ENCODE data around the gene PRDM1. TPM values are rescaled to one million over a fixed set of nuclear protein-coding genes. Genes with fewer than 3 reads are reported as not detected.

PRDM1 gene
- total and polyA plus RNA-seq, 2 of the 13 experiments (the other 11 are each of a cell fraction or from before 2014, with no cell fraction given), result 0.13 TPM; not detected in 1

DNA sequence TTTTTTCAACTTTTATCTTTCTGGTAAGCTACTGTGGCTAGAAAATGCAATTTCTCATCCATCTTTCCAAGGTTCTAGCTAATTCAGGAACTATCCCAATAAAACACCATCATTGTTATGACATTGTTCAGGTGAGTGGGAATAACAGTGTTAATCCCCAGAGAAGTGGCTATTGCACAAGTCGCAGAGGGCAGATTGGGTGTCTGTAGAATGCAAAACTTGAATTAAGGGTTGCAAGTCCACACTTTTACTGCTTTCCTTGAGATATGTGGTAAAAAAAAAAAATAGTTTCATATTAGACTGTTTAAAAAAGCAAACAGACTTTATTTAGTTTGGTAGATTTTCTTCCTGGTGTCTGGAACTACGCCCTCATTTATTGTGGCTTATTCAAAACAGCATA is 41.1 kb upstream of the PRDM1 start (continued):
- TF ChIP-seq HOXA9 (CRISPR knock-in tag; IDR thresholded peaks at IDR 0.05; ENCODE audit: borderline replicate concordance), result no peak
- TF ChIP-seq, protein P1, sequence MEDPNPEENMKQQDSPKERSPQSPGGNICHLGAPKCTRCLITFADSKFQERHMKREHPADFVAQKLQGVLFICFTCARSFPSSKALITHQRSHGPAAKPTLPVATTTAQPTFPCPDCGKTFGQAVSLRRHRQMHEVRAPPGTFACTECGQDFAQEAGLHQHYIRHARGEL (CRISPR knock-in tag; IDR thresholded peaks at IDR 0.05), result no peak
- TF ChIP-seq TARDBP (CRISPR knock-in tag; IDR thresholded peaks at IDR 0.05), result no peak
- TF ChIP-seq, protein P2, sequence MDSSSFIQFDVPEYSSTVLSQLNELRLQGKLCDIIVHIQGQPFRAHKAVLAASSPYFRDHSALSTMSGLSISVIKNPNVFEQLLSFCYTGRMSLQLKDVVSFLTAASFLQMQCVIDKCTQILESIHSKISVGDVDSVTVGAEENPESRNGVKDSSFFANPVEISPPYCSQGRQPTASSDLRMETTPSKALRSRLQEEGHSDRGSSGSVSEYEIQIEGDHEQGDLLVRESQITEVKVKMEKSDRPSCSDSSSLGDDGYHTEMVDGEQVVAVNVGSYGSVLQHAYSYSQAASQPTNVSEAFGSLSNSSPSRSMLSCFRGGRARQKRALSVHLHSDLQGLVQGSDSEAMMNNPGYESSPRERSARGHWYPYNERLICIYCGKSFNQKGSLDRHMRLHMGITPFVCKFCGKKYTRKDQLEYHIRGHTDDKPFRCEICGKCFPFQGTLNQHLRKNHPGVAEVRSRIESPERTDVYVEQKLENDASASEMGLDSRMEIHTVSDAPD (CRISPR knock-in tag; IDR thresholded peaks at IDR 0.05), result no peak

GRCh38 chr6:106046116-106046853 is 39.9 kb upstream of the PRDM1 start:
- Histone ChIP-seq H2AFZ (ENCODE audit: low read length) (no peak overlapping the region), H3K27me3 (ENCODE audit: control insufficient read depth in 1 of 2, insufficient read depth in 2 of 2, low read length in 2 of 2) (peaks cover 0 to 25% of the 10 kb centered on the region in 2 experiments; a peak in 1 of 5 replicates), H3K4me2 (ENCODE audit: low read depth, low read length) (no peak overlapping the region), H3K79me2 (ENCODE audit: insufficient read depth, low read length) (no peaks in the 10 kb centered on the region), H3K4me1 (ENCODE audit: insufficient read depth, low read length) (peaks cover 9% of the 10 kb centered on the region), H3K4me3 (replicated peaks in 1 of 3; ENCODE audit: insufficient read depth in 1 of 3, low read depth in 2 of 3, low read length in 3 of 3) (no peak overlapping the region), H3K27ac (ENCODE audit: extremely low read length, insufficient read depth, low read length) (no peak overlapping the region), H3K9me3 (ENCODE audit: low read length) (no peaks in the 10 kb centered on the region), H3K9ac (ENCODE audit: insufficient read depth, low read depth, low read length) (no peak overlapping the region), H3K36me3 (replicated peaks in 1 of 2; ENCODE audit: control insufficient read depth in 1 of 2, insufficient read depth in 2 of 2, low read length in 2 of 2) (no peaks in the 10 kb centered on the region), H4K20me1 (ENCODE audit: insufficient read depth, low read length) (no peaks in the 10 kb centered on the region)
- no TSS peak for BruUV-seq (replicated peaks)
- ATAC-seq (peak; percentile 51), FAIRE-seq (no peak), DNase-seq (ENCODE audit: low spot score) (peak; percentile 7)
- CTCF ChIA-PET (ENCODE audit: low intra/inter-chr PET ratio, low total read pairs), result no interaction called here
- TF ChIP-seq FOXA1 (IDR thresholded peaks at IDR 0.05) (no peak), FOXA1 (CRISPR knock-in tag; IDR thresholded peaks at IDR 0.05) (peak; percentile 67), AGO1 (IDR thresholded peaks at IDR 0.05; ENCODE audit: low read depth, low read length, poor library complexity, severe bottlenecking) (no peak), FOXA3 (CRISPR knock-in tag; IDR thresholded peaks at IDR 0.05) (peak; percentile 40; the same call in 1 of the 2 replicates), PHB2 (IDR thresholded peaks at IDR 0.05; ENCODE audit: partially characterized antibody) (no peak), SOX13 (IDR thresholded peaks at IDR 0.05) (no peak), SOX13 (CRISPR knock-in tag; conservative IDR thresholded peaks at IDR 0.05 in 1 of 2, IDR thresholded peaks at IDR 0.05 in 1 of 2) (0 out of 4 replicates have a peak, but pooled peaks of 1 of the 2 experiments have one; percentile 19), CHD4 (IDR thresholded peaks at IDR 0.05; ENCODE audit: borderline replicate concordance, low read length) (no peak)
- TF ChIP-seq, protein P3, sequence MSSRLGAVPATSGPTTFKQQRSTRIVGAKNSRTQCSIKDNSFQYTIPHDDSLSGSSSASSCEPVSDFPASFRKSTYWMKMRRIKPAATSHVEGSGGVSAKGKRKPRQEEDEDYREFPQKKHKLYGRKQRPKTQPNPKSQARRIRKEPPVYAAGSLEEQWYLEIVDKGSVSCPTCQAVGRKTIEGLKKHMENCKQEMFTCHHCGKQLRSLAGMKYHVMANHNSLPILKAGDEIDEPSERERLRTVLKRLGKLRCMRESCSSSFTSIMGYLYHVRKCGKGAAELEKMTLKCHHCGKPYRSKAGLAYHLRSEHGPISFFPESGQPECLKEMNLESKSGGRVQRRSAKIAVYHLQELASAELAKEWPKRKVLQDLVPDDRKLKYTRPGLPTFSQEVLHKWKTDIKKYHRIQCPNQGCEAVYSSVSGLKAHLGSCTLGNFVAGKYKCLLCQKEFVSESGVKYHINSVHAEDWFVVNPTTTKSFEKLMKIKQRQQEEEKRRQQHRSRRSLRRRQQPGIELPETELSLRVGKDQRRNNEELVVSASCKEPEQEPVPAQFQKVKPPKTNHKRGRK (CRISPR knock-in tag; IDR thresholded peaks at IDR 0.05), result no peak
- WGBS (ENCODE audit: low lambda C conversion rate), result 47% methylated on average over 8 of the region's 10 CpGs
- intact Hi-C loops (cut with micrococcal nuclease; ENCODE audit: unreplicated experiment), result no loop called here
- in situ Hi-C loops (cut with HindIII; ENCODE audit: extremely low pct_ligation_motif_present, low pct_unique_long_range_greater_than_20kb), result no loop called here
- POLR2A ChIA-PET, result no interaction called here
